Measurements from ENCODE around the gene LMX1A.
A peak's percentile ranks its signal among the peaks of the same experiment; 100 is the strongest.

The LMX1A gene

DNA sequence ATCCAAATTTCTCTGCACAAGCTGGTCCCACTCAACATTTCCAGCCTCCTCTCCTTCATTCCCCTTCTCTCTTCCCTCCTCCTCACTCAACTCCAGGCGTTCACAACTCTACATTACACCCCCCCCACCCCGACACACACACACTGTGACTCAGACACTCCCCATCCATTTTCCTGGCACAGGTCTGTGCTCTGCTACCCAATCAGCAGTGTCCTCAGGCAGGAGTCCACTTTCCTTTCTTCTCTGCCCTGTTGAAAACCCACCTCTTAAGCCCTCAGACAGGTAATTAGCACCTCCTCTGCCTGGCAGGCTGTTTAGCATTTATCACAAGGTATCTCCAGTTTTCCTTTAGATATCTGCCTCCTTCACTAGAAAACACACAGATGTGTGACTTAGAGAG, 8.8 kb upstream of the LMX1A start:
- no peak for DNase-seq

DNA sequence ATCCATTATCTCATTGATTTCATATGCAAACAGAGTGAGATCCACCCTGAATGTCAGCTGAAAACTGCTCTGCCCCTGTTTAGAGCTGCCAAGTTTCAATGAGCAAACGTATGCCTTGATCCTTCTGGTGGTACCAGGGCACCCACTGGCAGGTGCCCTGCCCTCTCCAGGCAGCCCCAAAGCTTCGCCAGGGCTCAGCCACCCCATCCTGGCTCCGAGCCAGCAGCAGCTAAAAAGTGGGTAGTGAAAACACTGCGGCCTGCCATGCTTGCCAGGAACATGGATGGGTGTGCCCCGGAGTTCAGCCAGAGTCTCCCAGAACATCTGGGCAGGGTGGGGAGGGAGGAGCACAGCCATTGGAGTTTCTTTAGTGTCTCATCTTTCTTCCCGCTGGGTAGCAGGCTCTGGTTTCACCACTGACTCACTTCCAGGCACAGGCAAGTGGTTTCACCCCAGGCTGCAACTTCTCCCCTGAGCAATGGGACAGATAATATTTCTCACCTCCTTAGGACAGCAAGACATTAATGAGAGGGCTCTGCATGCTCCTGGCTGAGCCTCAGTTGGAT, 8.1 kb upstream of the LMX1A start:
- DNase-seq: no peak

DNA sequence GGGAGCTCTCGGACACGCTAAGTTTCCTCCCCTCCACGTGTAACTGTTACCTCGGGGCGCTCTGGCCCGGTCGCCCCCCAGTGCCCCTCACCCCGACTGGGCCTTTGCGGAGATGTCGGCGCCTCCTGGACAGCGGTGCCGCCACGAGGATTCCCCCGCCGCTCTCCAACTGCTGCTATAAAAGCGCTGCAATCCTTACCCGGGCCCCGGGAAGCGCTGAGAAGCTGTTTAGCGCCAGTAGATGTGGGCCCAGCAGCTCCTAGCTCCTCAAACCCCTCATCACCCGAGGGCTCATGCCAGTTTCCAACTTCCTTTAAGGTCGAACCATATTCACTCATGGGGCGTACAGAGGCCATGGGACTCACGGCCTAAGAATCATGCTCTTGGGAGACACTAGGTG, 361 bp upstream of the LMX1A start:
- no peak for DNase-seq

DNA sequence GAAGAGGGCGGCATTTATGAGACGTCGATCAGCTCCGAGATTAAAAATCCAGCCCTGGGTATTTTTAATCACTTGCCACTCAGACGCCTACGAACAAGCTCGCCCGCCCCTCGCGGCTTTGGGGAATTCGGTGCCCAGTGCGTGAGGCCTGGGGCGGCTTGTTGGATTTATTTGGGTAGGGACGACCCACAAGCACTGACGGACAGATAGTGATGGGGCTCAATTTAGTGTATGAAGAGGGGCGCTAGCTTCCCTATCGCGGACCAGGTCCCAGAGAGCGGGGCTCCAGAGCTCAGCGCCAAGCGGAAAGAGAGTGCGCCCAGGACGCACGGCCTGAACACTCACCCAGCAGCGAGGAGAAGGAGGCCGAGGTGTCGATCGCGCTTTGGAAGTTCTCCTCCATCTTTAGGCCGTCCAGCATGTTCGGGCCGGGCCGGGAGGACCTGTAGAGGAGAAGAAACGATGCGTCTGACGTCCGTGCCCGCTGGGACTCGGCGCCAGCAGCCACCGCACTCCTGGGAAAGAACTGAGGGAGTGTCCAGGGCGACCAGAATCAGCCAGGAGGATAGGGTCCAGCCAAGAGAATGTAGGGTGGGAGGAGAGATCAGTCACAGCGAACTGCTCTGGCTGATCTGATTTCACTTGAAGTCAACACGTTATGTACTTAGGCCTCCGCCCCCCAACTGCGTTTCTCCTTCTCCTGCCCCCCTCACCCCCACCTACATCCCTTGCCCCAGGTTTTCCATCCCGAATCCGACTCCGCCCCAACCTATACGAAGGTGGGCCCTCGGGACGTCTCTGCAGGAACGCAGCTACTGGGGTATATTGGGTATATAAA, 1.2 kb downstream of the LMX1A start:
- DNase-seq: peak; percentile 58

DNA sequence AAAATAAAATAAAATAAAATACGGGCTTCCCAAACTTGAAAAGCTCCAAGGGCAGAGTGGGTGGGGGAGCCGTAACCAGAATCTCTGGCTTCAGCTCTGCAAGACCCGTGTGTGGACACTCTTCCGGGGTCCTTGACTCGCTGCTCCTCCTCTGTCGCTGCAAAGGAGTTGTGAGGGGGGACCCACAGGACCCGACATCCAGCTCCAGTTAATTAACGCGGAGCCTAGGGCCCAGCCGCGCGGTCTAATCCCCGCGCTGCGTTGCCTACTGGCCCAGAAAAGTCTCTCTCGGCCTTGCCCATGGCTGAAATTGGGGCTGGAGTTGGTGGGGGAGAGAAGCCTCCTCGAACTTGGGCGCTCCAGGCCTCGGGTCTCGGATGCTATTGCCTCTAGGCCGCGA, 1.8 kb downstream of the LMX1A start:
- peak; percentile 58 for DNase-seq

DNA sequence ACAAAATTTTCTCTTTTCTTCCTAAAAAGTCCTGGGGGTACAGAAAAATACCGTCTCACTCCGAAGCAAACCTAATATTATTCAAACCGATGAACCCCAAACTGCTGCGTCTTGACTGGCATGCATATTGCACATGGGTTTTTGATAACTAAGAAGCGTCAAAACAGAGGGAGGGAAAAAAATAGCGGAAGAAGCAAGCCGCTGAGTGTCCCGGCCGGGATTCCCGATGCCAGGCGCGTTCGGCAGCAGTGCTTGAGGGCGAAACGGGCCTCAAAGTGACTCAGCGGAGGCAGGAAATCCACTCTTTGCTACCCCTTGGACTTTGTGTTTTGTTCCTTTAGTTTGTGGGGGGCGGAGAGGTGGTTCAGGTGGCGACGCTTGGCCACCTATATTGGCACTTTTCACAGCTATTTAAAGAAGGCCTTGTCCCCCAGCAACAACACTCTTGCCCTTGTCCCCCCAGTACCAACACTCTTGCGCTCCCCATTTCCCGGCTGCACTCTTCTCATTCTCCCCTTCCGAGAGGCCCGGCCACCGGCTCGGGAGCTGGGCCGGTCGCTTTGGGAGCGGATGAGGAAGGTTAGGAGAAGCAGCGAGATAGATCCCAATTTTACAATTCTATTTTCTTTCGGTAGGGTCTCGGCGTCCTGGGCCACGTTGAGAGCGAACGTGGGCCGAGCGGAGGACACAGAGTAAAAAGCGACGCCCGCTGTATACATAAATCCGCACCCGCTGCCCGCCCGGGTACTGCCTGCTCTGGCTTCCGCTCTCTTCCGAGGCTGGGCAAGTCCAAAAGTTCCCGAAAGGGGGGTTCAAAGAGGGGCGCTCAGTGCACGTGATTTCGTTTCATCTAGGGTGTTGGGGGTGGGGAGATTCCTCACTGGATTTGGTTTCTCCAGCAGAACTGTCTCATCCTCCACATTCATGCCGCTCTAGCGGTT, 2.5 kb downstream of the LMX1A start:
- no peak for DNase-seq

DNA sequence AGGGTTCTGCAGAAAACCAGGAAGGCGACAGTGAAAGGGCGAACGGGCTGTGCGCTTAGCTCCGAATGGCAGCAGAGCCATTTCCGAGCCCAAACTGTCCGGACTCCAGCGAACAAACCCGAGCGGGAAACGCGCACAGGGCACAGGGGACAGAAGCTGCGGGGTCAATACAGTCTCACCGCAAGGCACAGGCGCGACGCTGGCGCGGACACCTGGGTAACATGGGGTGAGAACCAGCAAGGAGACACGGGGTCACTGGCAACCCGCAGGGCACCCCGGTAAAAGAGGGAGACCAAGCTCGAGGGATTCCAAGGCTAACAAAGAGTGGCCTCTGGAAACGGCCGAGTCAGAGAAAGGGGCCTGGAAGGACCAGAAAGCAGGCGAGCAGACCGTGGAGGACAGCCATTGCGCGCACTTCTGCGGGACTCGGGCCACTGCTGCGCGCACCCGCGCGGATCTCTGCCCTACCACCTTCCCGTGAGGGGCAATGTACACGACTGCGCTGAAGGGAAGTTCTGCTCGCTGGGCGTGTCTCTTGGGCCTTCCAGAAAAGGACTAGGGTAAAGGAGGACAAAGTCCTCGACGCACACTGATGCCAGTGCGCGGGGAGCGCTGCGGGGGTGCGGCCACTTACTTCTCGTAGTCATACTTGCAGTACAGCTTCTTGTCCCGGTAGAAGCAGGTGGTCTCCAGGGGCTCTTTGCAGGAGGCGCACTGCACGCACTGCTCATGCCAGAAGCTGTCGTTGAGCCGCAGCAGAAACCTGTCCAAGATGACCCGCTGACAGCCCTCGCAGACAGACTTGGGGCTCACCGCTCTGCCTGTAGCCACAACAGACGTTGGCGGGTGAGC, 3.8 kb downstream of the LMX1A start:
- DNase-seq: peak; percentile 49

DNA sequence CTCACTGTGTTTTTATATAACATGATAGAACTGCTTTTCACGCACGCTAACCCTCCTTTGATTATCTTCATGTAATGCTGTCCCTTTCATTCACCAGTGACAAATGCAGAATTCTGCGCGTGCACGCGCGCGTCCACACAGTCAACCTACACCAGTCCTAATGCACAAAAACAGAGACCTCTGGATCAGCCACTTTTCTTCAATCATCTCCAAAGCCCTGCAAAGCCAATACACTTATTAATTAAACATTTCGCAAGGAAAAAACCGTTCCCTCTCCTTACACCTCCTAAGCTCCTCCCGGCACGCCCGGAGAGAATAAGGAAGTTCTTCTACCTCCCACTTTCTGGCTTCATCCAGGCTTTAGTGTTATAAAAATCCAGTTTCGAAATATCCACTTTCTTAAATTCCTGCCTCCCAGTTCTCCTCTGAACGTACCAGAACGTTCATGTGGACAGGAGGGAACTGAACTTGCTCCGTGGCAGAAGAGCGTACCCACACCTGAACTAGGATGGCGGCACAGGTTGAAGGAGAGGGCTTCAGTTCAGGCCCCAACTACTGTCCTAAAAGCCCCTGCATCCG, 4.6 kb downstream of the LMX1A start:
- peak; percentile 31 for DNase-seq

DNA sequence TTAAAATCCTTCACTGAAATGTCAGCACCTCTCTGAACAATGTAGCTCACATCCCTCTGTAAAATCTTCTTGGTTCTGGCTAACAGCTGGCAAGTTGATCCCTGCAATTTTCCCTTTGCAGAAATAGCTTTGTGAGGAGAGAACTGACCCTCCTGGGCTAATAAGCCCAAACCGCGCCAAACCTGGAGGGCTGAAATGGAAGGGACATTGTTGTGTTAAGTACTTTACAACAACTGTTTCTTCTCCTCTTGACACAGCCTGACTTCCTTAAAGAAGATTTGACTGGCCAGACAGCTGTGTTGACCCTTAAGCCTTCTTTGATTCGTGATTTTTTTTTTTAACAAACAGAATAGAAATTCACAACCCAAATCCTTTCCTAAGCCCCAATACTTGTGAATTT, 5.7 kb downstream of the LMX1A start:
- DNase-seq: peak; percentile 63

DNA sequence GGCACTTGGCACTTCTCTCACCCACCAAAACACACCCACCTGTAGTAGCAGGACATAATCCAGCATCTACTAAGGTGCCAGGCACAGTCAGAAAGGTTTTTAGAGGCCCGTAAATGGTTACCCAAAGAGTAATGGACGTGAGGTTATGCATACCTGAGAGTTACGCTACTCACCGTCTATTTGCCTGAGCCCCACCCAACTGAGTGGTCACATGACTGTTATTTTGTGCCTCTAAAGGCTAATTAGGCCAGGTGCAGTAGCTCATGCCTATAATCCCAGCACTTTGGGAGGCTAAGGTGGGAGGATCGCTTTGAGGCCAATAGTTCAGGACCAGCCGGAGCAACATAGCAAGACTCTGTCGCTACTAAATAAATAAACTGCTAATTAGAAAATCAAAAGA, 11.0 kb downstream of the LMX1A start:
- no peak for DNase-seq

DNA sequence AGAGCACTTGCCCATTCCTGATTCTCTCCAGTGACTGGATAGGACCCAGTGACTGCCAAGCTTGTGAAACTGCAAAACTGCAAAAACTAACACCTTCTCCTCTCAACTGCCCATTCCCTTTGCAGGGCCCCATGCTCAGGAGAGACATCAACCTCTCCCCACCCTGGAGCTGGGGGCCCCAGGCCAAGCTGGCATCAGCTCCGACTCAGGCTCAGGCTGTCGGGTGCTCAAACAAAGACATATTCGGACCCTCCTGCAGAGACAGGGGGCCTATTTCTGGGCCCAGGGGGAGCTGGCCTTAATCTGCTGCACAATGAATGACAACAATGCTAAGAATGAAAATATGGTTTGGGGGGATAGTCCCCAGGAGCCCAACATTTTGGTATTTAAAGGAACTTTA, 11.8 kb downstream of the LMX1A start:
- peak; percentile 54 for DNase-seq

DNA sequence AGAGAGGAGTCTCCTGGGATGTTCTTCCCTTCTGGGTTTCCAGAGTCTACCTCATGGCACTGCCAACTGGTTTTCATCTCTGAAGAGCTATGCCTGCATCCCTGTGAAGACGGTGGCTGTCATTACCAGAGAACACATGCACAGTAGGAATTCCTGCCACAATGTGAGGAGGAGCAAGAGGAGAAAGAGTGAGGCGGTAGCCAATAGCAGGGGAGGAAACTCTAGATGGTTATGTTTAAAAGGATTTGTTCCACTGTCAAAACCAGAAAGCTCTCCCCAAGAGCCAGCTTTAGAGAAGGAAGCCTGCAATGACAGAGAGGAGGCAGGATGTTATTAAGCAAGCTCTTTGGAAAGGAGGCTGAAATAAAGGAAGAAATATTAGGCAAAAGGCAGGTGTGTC, 12.3 kb downstream of the LMX1A start:
- DNase-seq: peak; percentile 33

DNA sequence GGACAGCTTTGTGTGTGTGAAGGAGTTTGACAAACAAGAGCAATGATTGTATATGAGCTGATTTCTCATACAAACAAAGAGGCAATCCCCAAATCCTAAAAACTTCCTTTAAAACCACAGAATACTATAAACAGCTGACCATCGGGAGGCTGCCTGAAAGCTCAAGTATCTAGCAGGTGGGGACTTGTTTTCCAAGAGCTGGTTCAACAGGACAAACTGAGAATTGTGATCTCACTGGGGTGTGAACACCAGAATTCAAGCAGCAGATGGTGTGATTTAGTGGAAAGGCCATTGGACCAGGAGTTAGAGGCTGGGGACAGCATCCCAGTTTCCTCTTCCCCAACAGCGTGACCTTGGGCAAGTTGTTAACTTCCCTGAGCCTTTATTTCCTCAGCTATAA, 13.9 kb downstream of the LMX1A start:
- no peak for DNase-seq

DNA sequence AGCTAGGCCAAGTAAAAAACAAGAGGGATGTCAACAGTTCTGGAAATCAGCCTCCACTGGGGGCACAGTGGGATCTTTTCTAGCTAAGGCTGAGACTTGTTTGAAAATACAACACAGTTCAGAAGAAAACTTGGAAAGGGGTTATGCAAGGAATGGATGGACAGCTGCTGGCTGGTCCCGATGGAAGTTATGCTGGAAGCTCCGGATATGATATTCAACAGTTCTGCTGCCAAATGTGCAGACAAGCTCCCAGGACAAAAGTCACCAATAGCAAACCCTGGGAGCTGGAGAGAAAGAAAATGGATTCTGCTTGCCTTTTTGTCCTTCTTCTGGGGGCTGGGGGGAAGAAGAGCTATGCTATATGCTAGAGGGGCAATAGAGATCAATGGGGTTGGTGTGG, 14.3 kb downstream of the LMX1A start:
- DNase-seq: no peak

DNA sequence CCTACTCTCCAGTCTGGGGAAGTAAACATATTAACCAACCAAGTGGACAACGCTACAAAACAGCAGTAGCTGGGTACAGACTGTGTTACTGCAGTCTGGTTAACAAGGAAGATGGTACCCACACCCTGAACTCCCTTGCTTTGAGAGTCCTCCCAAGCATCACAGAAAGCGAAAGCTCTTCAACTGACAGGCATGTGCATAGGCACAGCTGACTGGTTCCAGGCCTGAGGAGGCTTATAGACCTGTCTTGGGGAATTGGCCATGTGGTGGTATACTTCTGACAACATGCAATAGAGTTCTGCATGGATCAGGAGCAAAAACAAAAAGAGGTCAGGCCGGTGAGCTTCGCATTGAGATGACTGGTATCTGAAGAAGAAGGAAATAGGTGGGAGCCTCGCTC, 17.4 kb downstream of the LMX1A start:
- no peak for DNase-seq

DNA sequence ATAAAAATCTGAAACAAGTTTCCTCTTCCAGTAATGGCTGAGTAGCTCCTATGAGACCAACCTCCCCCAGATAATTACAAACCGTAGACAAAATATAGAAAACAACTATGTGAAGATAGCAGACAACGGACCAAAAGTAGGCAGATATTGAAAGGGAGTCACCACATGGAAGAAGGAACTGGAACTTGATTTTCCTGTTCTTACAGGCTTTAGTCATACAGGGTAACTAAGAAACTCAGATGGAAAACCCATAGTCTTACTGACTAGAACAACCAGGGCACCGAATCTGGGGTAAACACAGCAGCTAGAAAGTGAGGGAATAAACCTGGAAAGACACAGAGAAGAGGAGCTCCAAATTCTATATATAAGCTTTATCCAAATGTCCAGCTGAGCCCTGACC, 26.0 kb downstream of the LMX1A start:
- DNase-seq: no peak

DNA sequence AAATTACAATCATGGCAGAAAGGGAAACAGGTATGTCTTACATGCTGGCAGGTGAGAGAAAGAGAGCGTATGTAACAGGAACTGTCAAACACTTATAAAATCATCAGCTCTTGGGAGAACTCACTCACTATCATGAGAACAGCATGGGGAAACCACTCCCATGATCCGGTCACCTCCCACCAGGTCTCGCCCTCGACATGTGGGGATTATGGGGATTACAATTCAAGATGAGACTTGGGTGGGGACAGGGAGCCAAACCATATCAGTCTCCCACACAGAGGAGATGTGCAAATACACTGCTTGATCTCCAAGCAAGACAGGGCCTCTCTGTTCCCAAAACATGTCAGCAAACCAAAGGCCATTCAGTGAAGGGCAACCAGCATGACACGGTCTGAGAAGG, 27.4 kb downstream of the LMX1A start:
- peak; percentile 87 for DNase-seq

DNA sequence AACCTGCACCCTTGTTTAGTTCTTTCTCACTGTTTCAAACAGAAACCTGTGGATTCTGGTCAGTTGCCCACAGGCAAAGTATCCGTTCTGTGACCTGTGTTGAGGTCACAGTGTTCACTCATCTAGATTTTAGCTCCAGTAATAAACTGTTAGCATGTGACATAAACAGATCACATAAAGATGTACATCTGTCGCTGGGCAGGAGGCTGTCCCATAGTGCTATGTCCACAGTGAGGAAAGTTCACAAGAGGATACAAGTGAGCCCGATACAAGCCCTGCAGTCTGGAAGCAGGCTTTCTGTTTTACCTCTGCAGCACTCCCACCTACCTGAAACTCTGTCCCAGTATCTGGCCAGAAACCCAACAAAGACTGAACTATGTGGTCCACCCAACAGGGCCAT, 28.4 kb downstream of the LMX1A start:
- DNase-seq: peak; percentile 77

DNA sequence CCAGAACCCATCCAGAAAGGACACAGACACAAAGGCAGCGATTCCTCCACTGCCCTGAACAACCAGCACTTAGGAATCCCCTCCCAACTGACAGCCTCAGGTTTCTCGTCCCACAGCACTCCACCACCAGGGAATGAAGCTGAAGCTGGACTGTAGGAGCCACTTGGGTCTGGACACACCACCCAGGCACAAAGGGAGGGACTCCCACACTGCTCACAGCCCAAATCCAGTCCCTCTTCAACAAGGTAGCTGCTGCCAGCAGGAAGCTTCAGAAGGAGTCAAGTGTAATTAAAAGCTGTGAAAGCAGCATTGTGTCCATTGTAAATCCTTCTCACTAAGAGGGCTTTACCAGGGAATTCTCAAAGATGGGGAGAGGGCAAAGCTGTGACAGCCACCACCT, 29.0 kb downstream of the LMX1A start:
- peak; percentile 74 for DNase-seq

DNA sequence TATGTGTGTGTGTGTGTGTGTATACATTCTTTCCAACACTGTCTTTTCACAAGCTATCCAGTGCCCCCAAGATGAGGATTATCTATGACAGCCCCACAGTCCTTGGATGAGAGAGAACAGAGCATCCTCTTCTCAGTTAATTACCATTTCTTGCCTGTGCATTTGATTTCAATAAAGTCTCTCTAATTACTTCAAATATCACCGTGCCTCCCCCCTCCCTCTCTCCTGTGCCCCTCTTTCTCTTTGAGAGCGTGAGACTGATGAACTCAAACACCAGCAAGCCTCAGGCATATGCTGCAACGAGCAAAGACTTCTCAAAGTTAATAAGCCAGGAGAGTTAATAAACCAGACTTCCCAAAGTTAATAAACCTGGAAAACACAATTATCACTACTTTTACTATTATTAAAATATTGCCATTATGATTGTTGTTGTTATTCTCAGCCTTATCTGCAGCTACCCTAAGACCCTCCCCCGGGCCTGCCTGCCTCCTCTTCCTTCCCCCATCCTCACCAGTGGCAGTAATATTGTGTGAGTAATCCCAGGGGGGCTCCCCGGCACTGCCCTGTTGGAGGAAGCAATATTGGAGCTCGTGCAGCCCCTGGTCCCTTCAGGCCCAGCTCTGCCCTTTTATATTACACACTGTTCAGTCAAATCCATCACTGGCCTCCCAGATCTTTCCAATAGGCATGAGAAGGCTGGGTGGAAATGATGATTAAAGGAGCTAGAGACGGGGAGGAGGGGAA, 30.9 kb downstream of the LMX1A start:
- peak; percentile 10 for DNase-seq

DNA sequence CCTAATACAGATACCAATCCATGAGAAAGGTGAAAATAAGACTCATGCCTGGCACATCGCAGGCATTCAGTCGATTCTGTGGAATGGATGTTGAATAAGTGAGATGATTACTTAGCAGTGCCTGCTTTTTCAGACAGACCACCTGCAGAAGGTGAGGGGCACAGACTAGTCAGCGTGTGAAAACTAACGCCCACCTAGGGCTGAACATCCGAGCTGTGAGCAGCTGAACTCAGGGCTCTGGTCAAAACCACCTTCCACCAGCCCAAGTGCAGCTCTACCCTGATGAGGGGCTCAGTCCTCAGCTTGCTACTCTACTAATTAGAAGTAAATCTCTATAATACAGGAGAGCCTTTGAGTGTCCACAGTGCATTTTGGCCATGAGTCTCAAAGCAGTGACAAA, 32.5 kb downstream of the LMX1A start:
- DNase-seq: no peak

DNA sequence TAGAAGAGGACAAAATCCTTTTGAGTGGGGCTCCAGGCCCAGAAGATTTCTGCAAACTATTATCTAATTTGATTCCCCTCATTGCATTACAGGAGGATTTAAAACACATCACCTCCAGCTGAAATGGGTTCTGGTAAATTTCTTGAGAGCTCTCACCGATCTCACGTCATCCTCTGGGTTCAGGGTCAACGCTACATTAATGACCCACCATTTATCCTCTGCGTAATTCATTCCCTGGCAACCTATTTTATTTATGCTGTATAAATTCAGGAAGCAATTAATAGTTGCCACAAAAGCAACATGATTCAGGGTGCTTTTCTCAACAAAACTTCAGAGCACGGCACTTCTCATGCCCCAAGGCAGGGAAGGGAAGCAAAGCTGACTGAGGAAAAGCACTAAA, 38.9 kb downstream of the LMX1A start:
- peak; percentile 15 for DNase-seq
